ENCODE data around the gene UBTD2.

Gene UBTD2

GRCh38 chr5:172189693-172190296 lies 93.8 kb downstream of the UBTD2 start:
- DNase-seq = no peak

GRCh38 chr5:172188893-172189692 lies 94.5 kb downstream of the UBTD2 start:
- DNase-seq = no peak

GRCh38 chr5:172188033-172188892 lies 95.3 kb downstream of the UBTD2 start, which contains the start of gene STK10:
TSS of gene STK10 (minus strand) at chr5:172188224. CDS start at chr5:172188042, 182 bp downstream.
- peak; percentile 89 to 91 for DNase-seq

GRCh38 chr5:172187118-172188032 lies 96.2 kb downstream of the UBTD2 start:
- DNase-seq = peak; percentile 75 to 81

- DNase-seq = no peak
Observed at GRCh38 chr5:172186114-172186695, 97.4 kb downstream of the UBTD2 start.

- DNase-seq = no peak
Observed at GRCh38 chr5:172185096-172185461, 98.5 kb downstream of the UBTD2 start.

- no peak for DNase-seq
Observed at GRCh38 chr5:172183881-172184280, 99.7 kb downstream of the UBTD2 start.

- no peak for DNase-seq
Observed at GRCh38 chr5:172182291-172182690, 101.3 kb downstream of the UBTD2 start.

- no peak for DNase-seq
Observed at GRCh38 chr5:172180936-172181335, 102.6 kb downstream of the UBTD2 start.

- DNase-seq = peak; percentile 50 to 67
Observed at GRCh38 chr5:172178991-172179989, 104.3 kb downstream of the UBTD2 start.

- peak in 1 of 2 experiments; percentile 44 for DNase-seq
Observed at GRCh38 chr5:172178301-172178987, 105.1 kb downstream of the UBTD2 start.

GRCh38 chr5:172177176-172177575 lies 106.4 kb downstream of the UBTD2 start:
- no peak for DNase-seq

GRCh38 chr5:172175263-172175719 lies 108.3 kb downstream of the UBTD2 start:
- peak; percentile 92 for DNase-seq

- DNase-seq = peak; percentile 86 to 91
Observed at GRCh38 chr5:172173564-172174153, 109.9 kb downstream of the UBTD2 start.

GRCh38 chr5:172172912-172173563 lies 110.5 kb downstream of the UBTD2 start:
- DNase-seq = no peak

GRCh38 chr5:172171118-172171517 lies 112.4 kb downstream of the UBTD2 start:
- no peak for DNase-seq

GRCh38 chr5:172170251-172170701 lies 113.3 kb downstream of the UBTD2 start:
- no peak for DNase-seq

GRCh38 chr5:172169216-172169615 lies 114.3 kb downstream of the UBTD2 start:
- no peak for DNase-seq

- no peak for DNase-seq
Observed at GRCh38 chr5:172168311-172168710, 115.3 kb downstream of the UBTD2 start.

All from activated CD4-positive, alpha-beta T cell treated with anti-CD3 and anti-CD28 coated beads, Interleukin-2, amount 50 U/mL, for 48 hours (primary cell).